NCI-H2081 (cell line): ENCODE measurements around the gene NIPBL.
"Not testable (repeated sequence)": the region's sequence is repeated elsewhere in the genome, so short reads cannot be mapped to it uniquely, and the experiment has no call there.

Source experiments
- DNase-seq, 2 experiments: peaks; one replicate each; lab custom pipeline; 2025; lab: John Stamatoyannopoulos, UW

The NIPBL gene, protein sequence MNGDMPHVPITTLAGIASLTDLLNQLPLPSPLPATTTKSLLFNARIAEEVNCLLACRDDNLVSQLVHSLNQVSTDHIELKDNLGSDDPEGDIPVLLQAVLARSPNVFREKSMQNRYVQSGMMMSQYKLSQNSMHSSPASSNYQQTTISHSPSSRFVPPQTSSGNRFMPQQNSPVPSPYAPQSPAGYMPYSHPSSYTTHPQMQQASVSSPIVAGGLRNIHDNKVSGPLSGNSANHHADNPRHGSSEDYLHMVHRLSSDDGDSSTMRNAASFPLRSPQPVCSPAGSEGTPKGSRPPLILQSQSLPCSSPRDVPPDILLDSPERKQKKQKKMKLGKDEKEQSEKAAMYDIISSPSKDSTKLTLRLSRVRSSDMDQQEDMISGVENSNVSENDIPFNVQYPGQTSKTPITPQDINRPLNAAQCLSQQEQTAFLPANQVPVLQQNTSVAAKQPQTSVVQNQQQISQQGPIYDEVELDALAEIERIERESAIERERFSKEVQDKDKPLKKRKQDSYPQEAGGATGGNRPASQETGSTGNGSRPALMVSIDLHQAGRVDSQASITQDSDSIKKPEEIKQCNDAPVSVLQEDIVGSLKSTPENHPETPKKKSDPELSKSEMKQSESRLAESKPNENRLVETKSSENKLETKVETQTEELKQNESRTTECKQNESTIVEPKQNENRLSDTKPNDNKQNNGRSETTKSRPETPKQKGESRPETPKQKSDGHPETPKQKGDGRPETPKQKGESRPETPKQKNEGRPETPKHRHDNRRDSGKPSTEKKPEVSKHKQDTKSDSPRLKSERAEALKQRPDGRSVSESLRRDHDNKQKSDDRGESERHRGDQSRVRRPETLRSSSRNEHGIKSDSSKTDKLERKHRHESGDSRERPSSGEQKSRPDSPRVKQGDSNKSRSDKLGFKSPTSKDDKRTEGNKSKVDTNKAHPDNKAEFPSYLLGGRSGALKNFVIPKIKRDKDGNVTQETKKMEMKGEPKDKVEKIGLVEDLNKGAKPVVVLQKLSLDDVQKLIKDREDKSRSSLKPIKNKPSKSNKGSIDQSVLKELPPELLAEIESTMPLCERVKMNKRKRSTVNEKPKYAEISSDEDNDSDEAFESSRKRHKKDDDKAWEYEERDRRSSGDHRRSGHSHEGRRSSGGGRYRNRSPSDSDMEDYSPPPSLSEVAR (N-terminal part only)

DNA sequence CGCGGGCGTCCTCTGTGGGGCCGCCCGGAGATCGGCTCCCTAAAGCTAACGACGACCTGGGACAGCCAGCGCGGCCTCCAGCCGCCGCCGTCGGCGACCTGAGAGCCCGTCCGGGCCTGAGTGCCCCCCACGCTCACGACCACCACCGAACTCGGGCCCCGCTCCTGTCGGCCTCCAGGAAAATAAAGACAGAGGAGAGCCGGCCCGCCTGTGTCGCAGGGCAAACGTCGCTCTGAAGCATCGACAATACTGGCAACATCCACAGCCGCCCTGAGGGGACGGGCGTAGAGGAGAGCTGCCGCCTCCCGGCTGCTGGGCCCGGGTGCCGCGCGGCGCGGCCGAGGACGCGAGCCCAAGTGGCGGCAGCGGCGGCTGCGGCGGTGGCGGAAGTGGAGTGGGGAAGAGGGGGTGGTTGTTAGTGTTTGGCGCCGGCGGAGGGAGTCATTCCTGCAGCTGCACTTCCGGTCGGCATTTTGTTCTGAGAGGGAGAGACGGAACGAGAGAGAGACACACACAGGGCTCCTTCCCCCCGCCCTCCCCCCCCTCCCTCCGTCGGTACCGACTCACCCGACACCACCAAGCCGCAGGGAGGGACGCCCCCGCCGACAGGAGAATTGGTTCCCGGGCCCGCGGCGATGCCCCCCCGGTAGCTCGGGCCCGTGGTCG lies at the start of gene NIPBL:
Gene NIPBL, plus strand, starts transcription at position 471 of the 666 bp plus-strand sequence. CDS start 76,928 bp downstream, outside the sequence.
- peak; percentile 99 for DNase-seq

DNA sequence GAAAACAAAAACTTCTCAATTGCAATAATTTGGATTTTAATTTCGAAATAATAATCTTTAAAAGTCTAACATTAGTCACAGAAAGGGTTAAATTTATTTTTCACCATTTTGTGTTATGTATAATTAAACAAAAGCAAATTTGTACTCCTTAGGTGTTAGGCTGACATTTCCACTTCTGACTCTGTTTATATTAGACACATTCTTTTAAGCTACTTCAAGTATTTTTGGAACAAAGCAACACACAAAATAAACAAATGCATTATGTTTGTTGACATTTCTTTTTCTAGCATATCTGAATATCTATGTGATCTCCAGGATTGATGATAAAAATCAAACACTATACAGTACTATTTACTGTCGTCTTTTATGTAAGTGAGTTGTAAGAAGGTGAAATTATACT lies 44.3 kb upstream of the NIPBL start:
- no peak for DNase-seq

DNA sequence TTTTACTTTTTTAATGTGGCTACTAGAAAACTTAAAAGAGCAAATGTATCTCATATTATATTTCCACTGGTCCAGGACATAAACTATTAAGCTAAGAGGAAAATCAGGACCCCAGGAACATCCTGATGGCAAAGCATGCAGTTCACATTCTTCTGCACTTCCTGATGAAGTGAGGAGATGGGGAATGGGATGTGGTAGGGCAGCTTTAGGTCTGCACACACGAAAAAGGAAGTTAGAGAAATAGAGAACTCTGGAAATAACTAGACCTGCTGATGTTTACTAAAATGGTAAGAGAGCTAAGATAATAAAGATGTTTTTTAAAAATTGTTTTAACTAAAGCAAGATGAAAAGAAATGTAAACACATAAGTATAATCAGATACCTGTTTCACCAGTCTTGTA lies 39.7 kb upstream of the NIPBL start:
- DNase-seq: no peak

DNA sequence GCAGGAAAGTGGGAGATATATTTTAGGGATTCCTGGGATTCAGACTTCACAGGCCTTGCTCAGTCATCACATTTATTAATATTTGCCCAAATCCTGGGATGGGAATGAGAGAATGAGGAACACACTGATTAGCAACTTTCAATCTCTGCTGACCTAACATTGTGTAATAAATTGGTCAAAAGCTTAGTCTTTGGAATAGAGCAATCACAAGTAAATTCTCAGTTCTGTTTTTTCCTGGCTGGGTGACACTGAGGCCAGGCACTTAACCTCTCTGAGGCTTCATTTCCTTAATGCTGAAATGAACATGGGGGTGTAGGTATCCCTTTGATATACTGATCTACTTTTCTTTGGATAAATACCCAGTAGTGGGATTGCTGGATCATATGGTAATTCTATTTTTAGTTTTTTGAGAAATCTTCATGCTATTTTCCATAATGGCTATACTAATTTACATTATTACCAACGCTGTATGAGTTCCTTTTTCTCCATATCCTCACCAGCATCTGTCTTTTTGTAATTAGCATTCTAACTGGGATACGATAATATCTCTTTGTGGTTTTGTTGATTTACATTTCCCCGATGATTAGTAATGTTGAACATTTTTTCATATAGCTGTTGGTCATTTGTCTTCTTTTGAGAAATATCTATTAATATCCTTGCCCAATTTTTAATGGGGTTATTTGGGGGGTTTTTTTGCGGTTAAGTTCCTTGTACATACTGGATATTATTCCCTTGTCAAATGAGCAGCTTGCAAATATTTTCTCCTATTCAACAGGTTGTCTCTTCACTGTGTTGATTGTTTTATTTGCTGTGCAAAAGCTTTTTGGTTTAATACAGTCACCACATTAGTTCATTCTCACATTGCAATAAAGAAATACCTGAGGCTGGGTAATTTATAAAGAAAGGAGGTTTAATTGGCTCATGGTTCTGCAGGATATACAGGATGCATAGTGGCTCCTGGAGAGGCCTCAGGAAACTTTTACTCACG lies 36.8 kb upstream of the NIPBL start:
- DNase-seq: no peak

DNA sequence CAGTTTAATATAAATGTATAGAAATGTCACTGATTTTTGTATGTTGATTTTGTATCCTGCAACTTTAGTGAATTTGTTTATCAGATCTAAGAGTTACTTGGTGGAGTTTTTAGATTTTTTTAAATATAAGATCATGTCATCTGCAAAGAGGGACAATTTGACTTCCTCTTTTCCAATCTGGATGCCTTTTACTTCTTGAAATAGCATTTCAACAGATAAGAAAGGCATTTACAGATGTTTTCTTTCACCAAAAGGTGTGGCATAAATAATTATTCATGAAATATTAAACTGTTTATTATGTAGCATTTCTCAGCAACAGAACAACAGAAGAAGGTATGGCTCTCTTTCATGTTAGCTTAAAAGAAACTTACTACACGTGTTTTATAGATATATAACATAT lies 34.9 kb upstream of the NIPBL start:
- DNase-seq: no peak

DNA sequence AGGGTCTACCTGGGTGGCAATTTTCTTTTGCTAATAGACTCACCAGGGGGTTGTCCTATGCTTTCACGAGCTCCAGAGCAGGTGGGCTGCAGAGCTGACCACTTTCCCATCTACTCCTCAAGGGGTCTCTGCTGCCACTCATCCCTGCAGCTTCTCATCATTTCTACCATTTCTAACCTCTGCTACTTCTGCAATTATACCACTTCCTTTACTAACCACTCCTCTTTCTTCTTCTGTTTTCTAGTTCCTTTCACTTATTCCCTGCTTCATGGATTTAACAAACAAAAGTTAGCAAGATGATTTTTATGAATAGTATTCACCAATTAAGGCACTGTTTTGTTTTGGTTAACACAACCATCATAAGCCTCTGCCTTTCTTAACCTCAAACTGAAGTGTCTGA lies 34.5 kb upstream of the NIPBL start:
- DNase-seq: no peak

DNA sequence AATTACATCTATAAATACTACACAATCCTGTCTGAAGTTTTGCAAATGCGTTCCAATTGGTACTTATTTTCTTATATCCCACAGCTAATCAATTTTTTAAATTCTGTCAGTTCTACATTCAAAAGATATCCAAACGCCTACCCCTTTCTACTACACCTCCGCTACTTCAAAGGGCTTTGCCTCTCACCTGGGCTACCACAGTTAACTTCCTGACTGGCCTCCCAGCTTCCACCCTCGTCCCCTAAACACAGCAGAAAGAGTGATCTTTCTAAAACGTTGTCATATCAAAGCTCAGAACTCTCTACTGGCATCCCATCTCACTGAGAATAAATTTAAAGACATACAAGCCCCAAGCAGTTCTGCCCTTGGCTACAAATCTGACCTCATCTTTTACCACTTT lies 32.3 kb upstream of the NIPBL start:
- no peak for DNase-seq

DNA sequence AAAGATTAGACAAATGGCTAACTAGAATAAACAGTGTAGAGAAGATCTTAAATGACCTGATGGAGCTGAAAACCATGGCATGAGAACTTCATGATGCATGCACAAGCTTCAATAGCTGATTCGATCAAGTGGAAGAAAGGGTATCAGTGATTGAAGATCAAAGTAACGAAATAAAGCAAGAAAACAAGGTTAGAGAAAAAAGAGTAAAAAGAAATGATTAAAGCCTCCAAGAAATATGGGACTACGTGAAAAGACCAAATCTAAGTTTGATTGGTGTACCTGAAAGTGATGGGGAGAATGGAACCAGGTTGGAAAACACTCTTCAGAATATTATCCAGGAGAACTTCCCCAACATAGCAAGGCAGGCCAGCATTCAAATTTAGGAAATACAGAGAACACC lies 28.0 kb upstream of the NIPBL start:
- DNase-seq: not testable (repeated sequence)

DNA sequence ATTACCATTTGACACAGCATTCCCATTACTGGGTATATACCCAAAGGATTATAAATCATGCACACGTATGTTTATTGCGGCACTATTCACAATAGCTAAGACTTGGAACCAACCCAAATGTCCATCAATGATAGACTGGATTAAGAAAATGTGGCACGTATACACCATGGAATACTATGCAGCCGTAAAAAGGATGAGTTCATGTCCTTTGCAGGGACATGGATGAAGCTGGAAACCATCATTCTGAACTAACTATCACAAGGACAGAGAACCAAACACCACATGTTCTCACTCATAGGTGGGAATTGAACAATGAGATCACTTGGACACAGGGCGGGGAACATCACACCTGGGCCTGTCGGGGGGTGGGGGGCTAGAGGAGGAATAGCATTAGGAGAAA lies 23.7 kb upstream of the NIPBL start:
- not testable (repeated sequence) for DNase-seq

DNA sequence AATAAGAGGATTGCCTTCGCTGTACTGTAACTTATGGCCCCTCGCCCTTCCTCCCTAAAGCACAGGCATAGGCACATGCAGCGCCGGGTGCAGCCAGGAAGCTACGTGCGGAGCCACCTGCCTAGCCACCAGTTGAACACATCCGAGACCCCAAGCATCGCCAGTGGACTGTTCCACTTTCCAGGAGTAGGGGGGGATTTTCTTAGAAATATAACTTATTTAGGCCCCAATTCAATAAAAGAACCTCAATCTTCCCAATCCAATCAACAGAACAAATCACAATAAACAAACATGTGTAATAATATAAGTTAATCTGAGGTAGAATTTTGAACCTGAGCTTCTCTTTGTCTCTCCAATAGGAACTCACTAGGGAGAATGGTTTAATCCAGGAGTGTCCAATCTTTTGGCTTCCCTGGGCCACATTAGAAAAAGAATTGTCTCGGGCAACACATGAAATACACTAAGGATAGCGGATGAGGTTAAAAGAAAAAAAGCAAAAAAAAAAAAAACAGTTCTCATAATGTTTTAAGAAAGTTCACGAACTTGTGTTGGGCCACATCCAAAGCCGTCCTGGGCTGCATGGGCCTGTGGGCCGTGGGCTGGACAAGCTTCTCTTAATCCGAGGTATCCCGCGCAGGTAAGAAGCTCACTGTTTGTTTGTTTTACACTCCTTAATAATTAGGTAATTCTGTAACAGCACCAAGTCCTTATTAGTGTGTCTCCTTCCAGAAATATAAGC lies 22.0 kb upstream of the NIPBL start:
- DNase-seq: no peak

DNA sequence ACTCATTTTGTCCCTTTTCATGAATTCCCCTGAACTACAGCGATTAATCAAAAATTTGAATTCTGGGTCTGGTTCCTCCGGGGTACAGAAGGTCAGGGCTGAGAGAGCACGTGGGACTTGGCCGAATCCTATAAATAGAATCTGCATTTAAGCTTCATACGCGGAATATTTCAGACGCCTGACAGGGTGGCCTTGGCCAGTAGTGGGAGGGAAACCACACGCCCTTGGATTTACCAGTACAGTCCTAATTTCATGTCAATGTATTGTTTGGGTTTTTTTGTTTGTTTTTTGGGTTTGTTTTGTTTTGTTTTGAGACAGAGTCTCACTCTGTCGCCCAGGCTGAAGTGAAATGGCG lies 21.5 kb upstream of the NIPBL start:
- DNase-seq: no peak

DNA sequence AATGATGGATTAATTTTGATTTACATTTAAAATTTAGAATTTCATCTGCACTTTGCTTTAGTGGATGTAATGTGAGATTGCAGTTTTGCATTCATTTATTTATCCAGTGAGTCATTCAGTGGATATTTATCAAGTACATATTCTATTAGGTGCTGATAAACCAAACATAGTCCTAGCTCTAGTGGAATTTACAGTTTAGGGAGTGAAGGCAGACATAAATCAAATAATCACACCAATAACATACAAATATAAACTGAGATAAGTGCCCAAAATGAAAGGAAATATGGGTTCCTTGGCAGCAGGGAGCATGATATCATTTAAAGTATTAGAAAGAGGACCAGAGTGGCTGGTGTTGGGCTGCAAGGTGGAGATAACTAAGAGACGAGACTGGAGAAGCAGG lies 14.7 kb upstream of the NIPBL start:
- no peak for DNase-seq

DNA sequence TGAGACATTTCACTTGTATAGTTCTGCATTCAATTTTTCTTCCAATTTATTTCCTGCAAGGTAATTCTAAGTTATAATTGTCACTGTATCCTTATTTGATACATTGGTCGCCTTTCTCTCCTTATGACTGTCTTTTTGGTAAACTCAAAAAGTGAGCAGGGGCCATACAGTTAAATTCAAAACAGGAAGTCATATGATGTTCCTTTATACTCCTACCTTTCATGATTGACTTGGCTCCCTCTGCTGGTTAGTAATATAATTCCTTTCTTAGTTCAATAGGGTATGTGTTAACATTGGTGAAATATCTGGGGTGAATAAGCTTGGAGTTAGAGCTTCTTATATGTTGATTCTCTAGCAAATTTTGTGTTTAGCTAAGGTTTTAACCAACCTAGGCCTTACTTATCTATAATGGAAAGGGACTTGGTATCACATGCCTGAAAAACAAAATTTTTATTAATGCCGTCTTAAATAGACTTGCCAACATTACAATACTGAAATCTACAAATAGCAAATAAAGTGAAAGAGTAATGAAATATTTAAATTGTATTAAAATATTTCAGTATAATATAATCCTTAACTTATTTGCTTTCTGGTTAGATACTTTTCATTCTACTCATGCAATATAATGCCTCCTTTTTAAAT lies 6.0 kb upstream of the NIPBL start:
- peak; percentile 88 to 93 for DNase-seq

DNA sequence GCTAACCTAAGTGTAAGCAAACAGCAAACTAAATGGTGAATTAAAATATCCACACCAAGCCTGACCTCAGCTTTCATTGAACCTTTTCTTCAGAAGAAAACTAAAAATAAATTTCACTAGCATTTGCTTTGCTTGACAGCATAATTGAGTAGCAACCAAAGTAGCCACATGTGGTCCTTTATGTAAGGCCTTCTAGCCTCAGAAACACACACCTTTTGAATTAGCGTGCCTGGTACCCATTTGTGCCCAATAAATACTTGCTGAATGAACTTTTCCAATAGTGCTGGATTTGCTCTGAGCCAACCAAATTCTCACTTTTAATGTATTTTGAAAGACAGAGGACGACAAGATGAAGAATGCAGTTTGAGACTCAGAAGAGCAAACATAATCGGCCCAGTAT lies 2.1 kb upstream of the NIPBL start:
- DNase-seq: peak; percentile 67 to 86

DNA sequence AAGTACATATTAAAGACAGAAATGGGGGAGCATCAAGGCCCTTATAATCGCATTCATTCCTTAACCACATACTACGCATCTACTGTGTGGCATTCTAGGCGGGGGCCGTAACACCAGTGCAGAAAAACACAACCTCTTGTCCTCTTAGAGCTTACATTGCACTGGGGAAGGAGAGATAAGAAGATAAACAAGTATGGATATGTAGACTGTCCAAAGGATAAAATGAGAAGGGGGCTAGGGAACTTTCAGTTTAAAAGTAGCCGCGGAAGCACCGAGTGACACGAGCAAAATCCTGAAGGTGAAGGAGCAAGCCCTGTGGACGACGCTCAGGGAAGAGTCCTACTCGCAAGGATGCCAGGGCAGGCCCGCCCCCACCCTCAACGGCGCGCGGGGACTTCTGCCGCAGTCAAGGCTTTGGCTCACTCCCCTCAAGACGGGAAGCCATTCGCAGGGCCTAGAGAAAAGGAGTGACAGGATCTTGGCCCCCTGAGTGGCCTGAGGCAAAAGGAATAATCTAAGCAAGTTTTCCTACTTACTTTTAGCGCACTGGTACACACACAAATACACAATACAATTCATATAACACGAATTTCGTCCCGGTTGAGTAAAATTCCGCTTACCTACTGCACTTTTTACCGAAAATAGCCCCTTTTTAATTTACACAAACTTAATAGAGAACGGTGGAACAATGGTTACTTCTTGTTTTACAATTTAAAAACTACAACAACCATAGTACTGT lies 1.3 kb upstream of the NIPBL start:
- DNase-seq: peak; percentile 40 to 51

DNA sequence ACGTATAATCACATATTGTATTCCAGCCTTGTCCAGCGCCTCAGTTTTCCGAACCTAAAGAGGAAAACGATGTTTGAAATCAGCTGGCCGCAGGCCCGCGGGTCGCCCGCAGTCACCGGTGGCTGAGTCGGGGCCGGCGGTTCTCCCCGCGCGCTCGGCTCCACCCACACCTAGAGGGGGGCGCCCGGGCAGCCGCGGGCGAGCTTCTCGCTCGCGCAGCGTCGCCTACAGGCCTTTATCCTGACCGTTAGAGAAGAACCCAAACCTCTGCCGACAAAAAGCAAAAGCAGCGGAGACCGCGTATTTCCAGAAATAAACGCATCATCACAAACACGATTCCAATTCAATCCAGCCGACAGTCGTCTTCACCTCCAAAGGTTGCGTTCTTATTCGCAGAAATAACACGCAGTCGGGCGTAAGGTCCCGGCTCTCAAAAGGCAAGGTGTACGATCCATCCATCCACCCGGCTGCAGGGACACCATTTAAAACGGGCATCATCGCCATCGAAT lies 725 bp upstream of the NIPBL start:
- peak; percentile 90 to 94 for DNase-seq

DNA sequence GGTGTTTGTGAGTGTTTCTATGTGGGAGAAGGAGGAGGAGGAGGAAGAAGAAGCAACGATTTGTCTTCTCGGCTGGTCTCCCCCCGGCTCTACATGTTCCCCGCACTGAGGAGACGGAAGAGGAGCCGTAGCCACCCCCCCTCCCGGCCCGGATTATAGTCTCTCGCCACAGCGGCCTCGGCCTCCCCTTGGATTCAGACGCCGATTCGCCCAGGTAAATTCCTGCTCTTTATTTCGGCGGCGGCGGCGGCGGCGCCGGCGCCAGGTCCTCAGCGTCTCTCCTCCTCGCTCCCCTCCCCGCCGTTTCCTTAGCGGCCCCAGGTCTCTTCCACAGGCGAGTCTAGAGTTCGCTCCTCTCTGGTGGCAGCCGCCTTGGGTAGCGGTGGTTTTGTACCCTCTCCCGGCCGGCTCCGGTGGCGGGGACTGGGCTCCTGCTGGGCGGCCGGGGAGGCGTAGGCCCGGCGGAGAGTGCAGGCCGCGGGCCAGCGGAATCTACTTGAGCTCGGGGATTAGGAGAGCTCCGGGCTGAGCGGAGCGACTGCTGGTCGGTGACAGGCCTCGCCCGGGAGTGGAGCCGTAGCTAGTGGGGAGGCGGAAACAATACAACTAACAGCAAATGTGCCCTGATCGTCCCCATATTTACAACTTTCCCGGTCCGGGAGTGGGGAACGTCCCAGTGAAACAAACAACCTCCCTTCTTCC lies 547 bp downstream of the NIPBL start:
- DNase-seq: peak; percentile 64 to 80
